GM23248 (cell line): ENCODE data around the gene GDI2. TPM values are rescaled to one million over a fixed set of nuclear protein-coding genes. Genes with fewer than 3 reads are reported as not detected.

ENCODE experiments used
- DNase-seq: peaks from one replicate; pipeline ENCODE4 v3.0.0-alpha.2; 2015
- H2AFZ ChIP-seq: fragments of 200-600 bp; sonication (generic); 2 replicates; pipeline ENCODE4 v1.6.1; 2016; ENCODE audit warnings: antibody characterized with exemption
- H3F3A ChIP-seq: fragments of 200-600 bp; sonication (generic); 2 replicates; pipeline ENCODE4 v1.6.1; 2016; ENCODE audit warnings: mild to moderate bottlenecking, antibody characterized with exemption, mixed run types; ENCODE audit not compliant: insufficient read depth
- H3K27ac ChIP-seq: fragments of 200-600 bp; sonication (generic); 2 replicates; pipeline ENCODE4 v1.5.1; 2016; ENCODE audit warnings: mild to moderate bottlenecking
- H3K27me3 ChIP-seq: fragments of 200-600 bp; sonication (generic); replicated peaks from 2 replicates; pipeline ENCODE4 v1.6.1; 2016; ENCODE audit warnings: mild to moderate bottlenecking; ENCODE audit not compliant: insufficient read depth
- H3K36me3 ChIP-seq: fragments of 200-600 bp; sonication (generic); 2 replicates; pipeline ENCODE4 v1.6.1; 2016; ENCODE audit warnings: low read depth, mild to moderate bottlenecking
- H3K4me1 ChIP-seq: fragments of 200-600 bp; sonication (generic); 2 replicates; pipeline ENCODE4 v1.6.1; 2016; ENCODE audit warnings: mild to moderate bottlenecking; ENCODE audit not compliant: insufficient read depth
- H3K4me2 ChIP-seq: fragments of 200-600 bp; sonication (generic); one replicate; pipeline ENCODE4 v1.6.1; 2016; ENCODE audit warnings: mild to moderate bottlenecking; ENCODE audit not compliant: unreplicated experiment
- H3K4me3 ChIP-seq: fragments of 200-600 bp; sonication (generic); 2 replicates; pipeline ENCODE4 v1.5.1; 2016; ENCODE audit warnings: mild to moderate bottlenecking
- H3K79me2 ChIP-seq: fragments of 200-600 bp; sonication (generic); 2 replicates; pipeline ENCODE4 v1.6.1; 2016; ENCODE audit warnings: mild to moderate bottlenecking; ENCODE audit not compliant: insufficient read depth
- H3K9ac ChIP-seq: fragments of 200-600 bp; sonication (generic); 2 replicates; pipeline ENCODE4 v1.6.1; 2016; ENCODE audit warnings: mild to moderate bottlenecking
- H3K9me2 ChIP-seq: fragments of 200-600 bp; sonication (generic); 2 replicates; pipeline ENCODE4 v1.6.1; 2016; ENCODE audit warnings: mixed run types, mild to moderate bottlenecking, moderate library complexity; ENCODE audit not compliant: insufficient read depth
- H3K9me3 ChIP-seq: fragments of 200-600 bp; sonication (generic); one replicate; pipeline ENCODE4 v1.6.1; 2017; ENCODE audit warnings: low read depth
- H4K20me1 ChIP-seq: fragments of 200-600 bp; sonication (generic); 2 replicates; pipeline ENCODE4 v1.6.0; 2016; ENCODE audit not compliant: insufficient read depth
- EZH2 ChIP-seq: fragments of 200-600 bp; sonication (generic); IDR thresholded peaks from 2 replicates; pipeline ENCODE4 v1.6.1; 2018; ENCODE audit warnings: antibody characterized with exemption, mild to moderate bottlenecking; ENCODE audit not compliant: insufficient read depth, poor library complexity, severe bottlenecking
- EZH2phosphoT487 ChIP-seq: fragments of 200-600 bp; sonication (generic); IDR thresholded peaks from 2 replicates; pipeline ENCODE4 v1.6.1; 2018; ENCODE audit warnings: antibody characterized with exemption, moderate library complexity, mild to moderate bottlenecking, low read depth; ENCODE audit not compliant: insufficient read depth
- WGBS, 2 experiments: methylation state at CpG; one replicate each; pipeline ENCODE4 v1.1.6; 2015 to 2017; ENCODE audit warnings: low lambda C conversion rate in 2 of 2, low coverage in 1 of 2; ENCODE audit errors: missing lambda C conversion rate in 2 of 2; 5-methylcytosine and 5-hydroxymethylcytosine counted together
- in situ Hi-C: fragments of 300-500 bp; cut with MboI; formaldehyde crosslinking; loops from 2 replicates; pipeline ENCODE4 v1.15.0; 2020
- polyA plus RNA-seq: library from polyadenylated mRNA; unstranded; fragments of >200 nt; fragmentation: Nextera tagmentation; extraction: Ambion mirVana; gene quantifications from 2 replicates; pipeline ENCODE4 v1.2.1, GENCODE V29; 2016
- total RNA-seq: library from RNA; depleted of rRNA; stranded (reverse); fragments of >200 nt; shearing (Covaris generic); gene quantifications from 2 replicates; pipeline ENCODE4 v1.2.3, GENCODE V29; 2014

GDI2 gene
- total and polyA plus RNA-seq, 2 experiments from 2014 or later: 195 to 350 TPM

DNA sequence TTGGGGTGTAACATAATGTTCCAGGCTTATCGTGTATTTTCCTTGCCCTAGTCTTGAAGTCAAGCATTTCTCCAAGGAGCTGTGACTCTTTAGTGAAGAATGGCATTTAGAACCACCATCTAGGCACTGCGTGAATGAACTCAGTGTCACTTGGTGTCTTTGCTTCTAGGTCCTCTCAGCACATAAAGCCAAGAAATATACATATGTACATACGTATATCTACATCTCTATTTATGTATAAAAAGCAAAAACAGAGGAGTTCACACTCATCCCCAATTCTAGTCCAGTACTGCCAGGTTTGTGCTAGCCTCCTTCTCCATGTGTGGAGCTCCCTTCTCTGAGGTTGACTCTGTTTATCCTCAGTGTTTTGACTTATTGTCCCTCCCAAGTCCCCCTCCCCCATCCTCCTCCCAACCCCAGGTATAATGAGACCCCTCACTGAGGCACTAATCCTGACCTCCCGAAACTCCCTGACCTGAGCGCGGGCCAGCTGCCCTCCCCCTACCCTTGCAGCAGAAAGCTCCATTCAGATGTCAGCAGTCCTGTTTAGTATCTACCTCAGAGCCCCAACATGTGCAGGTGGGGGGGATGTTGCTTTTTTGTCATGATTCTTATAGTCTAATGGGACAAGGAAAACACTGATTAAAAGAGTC lies 61.5 kb downstream of the GDI2 start:
- no peak overlapping the region for H3K4me2 ChIP-seq

DNA sequence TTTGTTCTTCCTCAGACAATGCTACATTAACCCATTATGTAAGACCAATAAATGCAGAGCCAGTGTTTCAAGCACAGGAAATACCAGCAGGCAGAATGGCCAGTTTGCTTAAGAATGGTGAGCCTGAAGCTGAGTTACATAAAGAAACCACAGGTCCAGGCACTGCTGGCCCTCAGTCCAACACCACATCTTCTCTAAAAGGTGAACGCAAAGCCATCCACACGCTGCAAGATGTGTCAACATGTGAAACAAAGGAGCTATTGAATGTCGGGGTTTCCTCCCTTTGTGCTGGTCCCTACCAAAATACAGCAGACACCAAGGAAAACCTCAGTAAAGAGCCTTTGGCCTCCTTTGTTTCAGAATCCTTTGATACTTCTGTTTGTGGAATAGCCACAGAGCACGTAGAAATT lies 64.8 kb downstream of the GDI2 start:
- Histone ChIP-seq H3K9me3 (no peaks in the 10 kb centered on the region), H3K27ac (no peak overlapping the region), H3K36me3 (peaks cover 33% of the 10 kb centered on the region), H3K4me1 (no peaks in the 10 kb centered on the region; the same call in 1 of the 2 replicates), H3F3A (peaks cover 8% of the 10 kb centered on the region; the same call in 1 of the 2 replicates), H2AFZ (no peak overlapping the region), H3K9me2 (no peaks in the 10 kb centered on the region), H4K20me1 (no peaks in the 10 kb centered on the region), H3K79me2 (peaks cover 38% of the 10 kb centered on the region), H3K4me3 (no peak overlapping the region), H3K27me3 (no peaks in the 10 kb centered on the region), H3K4me2 (no peak overlapping the region), H3K9ac (no peak overlapping the region)
- in situ Hi-C loops: no loop called here
- DNase-seq: no peak
- WGBS, 2 experiments: 98 to 100% methylated on average over 4 of the region's 4 CpGs
- TF ChIP-seq EZH2phosphoT487 (no peak), EZH2 (no peak)

More for the DNA sequence above, 61.5 kb downstream of the GDI2 start:
- Histone ChIP-seq H3K36me3 (peaks cover 17% of the 10 kb centered on the region), H3K4me3 (no peak overlapping the region), H3K27ac (peak overlapping the region; percentile 21), H4K20me1 (no peaks in the 10 kb centered on the region), H3K9me3 (no peaks in the 10 kb centered on the region), H3K79me2 (peaks cover 58% of the 10 kb centered on the region; the same call in 1 of the 2 replicates), H2AFZ (no peak overlapping the region), H3K27me3 (no peaks in the 10 kb centered on the region), H3K9ac (no peak overlapping the region), H3K4me1 (no peaks in the 10 kb centered on the region; the same call in 1 of the 2 replicates), H3K9me2 (no peaks in the 10 kb centered on the region), H3F3A (peaks cover 16% of the 10 kb centered on the region)
- in situ Hi-C loops: no loop called here
- TF ChIP-seq EZH2phosphoT487 (no peak), EZH2 (no peak)
- WGBS, 2 experiments: 66 to 67% methylated on average over 6 of the region's 6 CpGs
- no peak for DNase-seq

DNA sequence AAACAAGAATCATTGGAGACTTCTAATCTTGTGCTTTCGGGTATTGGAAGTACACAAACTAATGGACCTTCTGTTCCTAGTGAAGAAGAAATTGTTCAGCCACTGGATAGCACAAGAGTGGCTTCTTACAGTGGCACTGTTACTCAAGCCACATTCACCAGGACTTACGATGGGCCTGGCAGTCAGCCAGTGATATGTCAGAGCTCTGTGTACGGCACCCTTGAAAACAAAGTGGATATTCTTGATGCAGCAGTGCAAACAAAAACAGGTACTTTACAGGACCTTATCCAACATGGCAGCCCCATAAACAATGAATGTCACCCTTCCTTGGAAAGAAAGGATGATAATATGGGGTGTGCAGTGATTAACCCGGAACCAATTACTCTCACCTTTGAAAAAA lies 67.0 kb downstream of the GDI2 start:
- peaks cover 52% of the 10 kb centered on the region for H3K36me3 ChIP-seq
- H3K4me1 ChIP-seq: no peaks in the 10 kb centered on the region; the same call in 1 of the 2 replicates
- no peak overlapping the region for H3K4me2 ChIP-seq
- no peak overlapping the region for H2AFZ ChIP-seq
- no peak overlapping the region for H3K9ac ChIP-seq
- peaks cover 25% of the 10 kb centered on the region for H3K79me2 ChIP-seq
- no peak for TF ChIP-seq EZH2
- TF ChIP-seq EZH2phosphoT487: no peak
- H4K20me1 ChIP-seq: no peaks in the 10 kb centered on the region
- 0 out of 2 replicates have a peak, but pooled peaks cover 3% of the 10 kb centered on the region for H3F3A ChIP-seq
- no peak overlapping the region for H3K4me3 ChIP-seq
- in situ Hi-C loops: no loop called here
- no peaks in the 10 kb centered on the region for H3K9me2 ChIP-seq
- 96 to 97% methylated on average over 4 of the region's 4 CpGs for WGBS, 2 experiments
- no peak for DNase-seq
- no peaks in the 10 kb centered on the region for H3K9me3 ChIP-seq
- no peaks in the 10 kb centered on the region for H3K27me3 ChIP-seq
- no peak overlapping the region for H3K27ac ChIP-seq

GRCh38 chr10:5744849-5745248 lies 68.4 kb downstream of the GDI2 start:
- Histone ChIP-seq H3K36me3 (peaks cover 56% of the 10 kb centered on the region), H3K9me3 (no peaks in the 10 kb centered on the region), H3K4me1 (no peaks in the 10 kb centered on the region), H3F3A (no peaks in the 10 kb centered on the region), H2AFZ (no peak overlapping the region), H3K9me2 (no peaks in the 10 kb centered on the region), H3K27me3 (no peaks in the 10 kb centered on the region), H3K9ac (no peak overlapping the region), H3K79me2 (peaks cover 19% of the 10 kb centered on the region), H3K27ac (no peak overlapping the region), H4K20me1 (no peaks in the 10 kb centered on the region), H3K4me3 (no peak overlapping the region), H3K4me2 (no peak overlapping the region)
- in situ Hi-C loops: no loop called here
- WGBS, 2 experiments: 81% methylated on average over 5 of the region's 5 CpGs
- TF ChIP-seq EZH2 (no peak), EZH2phosphoT487 (no peak)
- no peak for DNase-seq

DNA sequence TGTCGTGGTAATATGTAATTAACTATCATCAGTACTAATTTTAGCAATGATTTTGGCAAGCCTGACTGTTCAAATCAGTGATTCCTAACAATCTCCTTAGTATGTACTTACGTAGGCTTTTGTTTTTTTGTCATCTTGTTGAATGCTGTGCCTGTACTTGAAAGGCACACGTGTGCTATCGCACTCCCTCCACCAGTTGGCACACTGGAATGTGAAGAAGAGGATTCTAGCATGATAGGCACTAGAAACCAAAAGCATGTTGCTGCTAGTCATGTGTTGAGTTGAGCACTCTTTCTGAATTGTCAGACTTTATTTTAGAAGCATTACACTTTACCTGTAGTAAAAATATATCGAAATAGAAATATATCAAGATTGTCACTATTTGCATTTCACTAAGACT lies 69.5 kb downstream of the GDI2 start:
- H2AFZ ChIP-seq: no peak overlapping the region
- no peaks in the 10 kb centered on the region for H3K27me3 ChIP-seq
- no peak for DNase-seq
- in situ Hi-C loops: no loop called here
- H3K9ac ChIP-seq: no peak overlapping the region
- no peak overlapping the region for H3K4me2 ChIP-seq
- H3K4me3 ChIP-seq: no peak overlapping the region
- peaks cover 58% of the 10 kb centered on the region for H3K36me3 ChIP-seq
- no peaks in the 10 kb centered on the region for H3K4me1 ChIP-seq
- peaks cover 12% of the 10 kb centered on the region for H3K79me2 ChIP-seq
- no peaks in the 10 kb centered on the region for H3F3A ChIP-seq
- no peak overlapping the region for H3K27ac ChIP-seq
- H3K9me3 ChIP-seq: no peaks in the 10 kb centered on the region
- TF ChIP-seq EZH2phosphoT487 (no peak), EZH2 (no peak)
- 78 to 79% methylated on average over 5 of the region's 5 CpGs for WGBS, 2 experiments
- no peaks in the 10 kb centered on the region for H4K20me1 ChIP-seq
- no peaks in the 10 kb centered on the region for H3K9me2 ChIP-seq
